ENCODE data around the gene ABCC1.
"Not testable (repeated sequence)": the region's sequence is repeated elsewhere in the genome, so short reads cannot be mapped to it uniquely, and the experiment has no call there.

The ABCC1 gene

GRCh38 chr16:15946257-15947044 is 3.0 kb upstream of the ABCC1 start:
- no peak for DNase-seq (ENCODE audit: low spot score)

GRCh38 chr16:15947983-15948509 is 1.4 kb upstream of the ABCC1 start:
- DNase-seq (ENCODE audit: low spot score): no peak

GRCh38 chr16:15948532-15949209 is 745 bp upstream of the ABCC1 start:
- no peak for DNase-seq (ENCODE audit: low spot score)

- DNase-seq (ENCODE audit: low spot score): no peak
Observed at GRCh38 chr16:15950161-15950854, 892 bp downstream of the ABCC1 start.

GRCh38 chr16:15950869-15951268 is 1.5 kb downstream of the ABCC1 start:
- no peak for DNase-seq (ENCODE audit: low spot score)

GRCh38 chr16:15951852-15952251 is 2.4 kb downstream of the ABCC1 start:
- no peak for DNase-seq (ENCODE audit: low spot score)

GRCh38 chr16:15952265-15952711 is 2.9 kb downstream of the ABCC1 start:
- no peak for DNase-seq (ENCODE audit: low spot score)

- no peak for DNase-seq (ENCODE audit: low spot score)
Observed at GRCh38 chr16:15953477-15953876, 4.1 kb downstream of the ABCC1 start.

GRCh38 chr16:15953929-15954813 is 4.8 kb downstream of the ABCC1 start:
- no peak for DNase-seq (ENCODE audit: low spot score)

GRCh38 chr16:15954814-15955151 is 5.4 kb downstream of the ABCC1 start:
- no peak for DNase-seq (ENCODE audit: low spot score)

- DNase-seq (ENCODE audit: low spot score): no peak
Observed at GRCh38 chr16:15955425-15955824, 6.0 kb downstream of the ABCC1 start.

- not testable (repeated sequence) for DNase-seq (ENCODE audit: low spot score)
Observed at GRCh38 chr16:15956106-15956505, 6.7 kb downstream of the ABCC1 start.

GRCh38 chr16:15958703-15959348 is 9.4 kb downstream of the ABCC1 start:
- no peak for DNase-seq (ENCODE audit: low spot score)

- DNase-seq (ENCODE audit: low spot score): no peak
Observed at GRCh38 chr16:15960124-15960971, 10.9 kb downstream of the ABCC1 start.

GRCh38 chr16:15961060-15961511 is 11.7 kb downstream of the ABCC1 start:
- DNase-seq (ENCODE audit: low spot score): no peak

GRCh38 chr16:15961571-15962090 is 12.2 kb downstream of the ABCC1 start:
- DNase-seq (ENCODE audit: low spot score): no peak

- DNase-seq (ENCODE audit: low spot score): no peak
Observed at GRCh38 chr16:15963307-15963910, 14.0 kb downstream of the ABCC1 start.

GRCh38 chr16:15966420-15966819 is 17.0 kb downstream of the ABCC1 start:
- no peak for DNase-seq (ENCODE audit: low spot score)

GRCh38 chr16:15966836-15967546 is 17.6 kb downstream of the ABCC1 start:
- DNase-seq (ENCODE audit: low spot score): no peak
